Posterior vena cava (tissue), 2 donors: ENCODE data around the gene ESR2. TPM values are rescaled to one million over a fixed set of nuclear protein-coding genes. Genes with fewer than 3 reads are reported as not detected.

Experiments
- DNase-seq: peaks from one replicate; pipeline ENCODE4 v3.0.0-alpha.2; 2020; ENCODE audit warnings: low spot score
- intact Hi-C, 2 donors: fragments of 100-400 bp; cut with DNase I; formaldehyde crosslinking; loops; one replicate each; pipeline versions ENCODE4 v1.14.1 to v1.14.2; 2022 to 2023
- total RNA-seq, 2 donors: library from RNA; stranded (reverse); fragmentation: NEBNext Ultra II Directional; extraction: Animal tissue kit (Norgen Biotek cat#: 25700); gene quantifications; one replicate each; pipeline ENCODE4 v1.2.1, GENCODE V29; 2021
- donor health status: DM: yes; HTN: yes; CAD: no.
- donor health status: DM: yes; HTN: yes; CAD: no.

ESR2 gene
- total RNA-seq, 2 donors from 2014 or later = 0.14 to 0.24 TPM

DNA sequence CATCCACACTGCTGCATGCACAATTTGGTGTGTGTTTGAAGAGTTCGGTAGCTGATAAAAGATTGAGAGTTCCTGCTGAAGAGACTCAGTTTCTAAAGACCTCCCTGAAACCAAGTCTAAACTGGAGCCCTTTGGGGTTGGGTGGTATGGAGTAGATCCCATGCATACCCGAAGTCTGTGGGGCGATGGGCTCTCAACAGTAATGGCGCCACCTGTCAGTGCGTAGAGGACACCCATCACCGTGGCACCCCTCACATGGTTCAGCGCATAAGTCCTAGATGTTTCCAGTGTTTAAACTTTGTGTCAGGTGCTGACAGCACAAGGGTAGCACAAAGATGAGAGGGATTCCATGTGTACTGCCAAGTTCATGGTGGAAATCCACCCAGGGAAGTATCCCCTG is 85.9 kb downstream of the ESR2 start:
- DNase-seq = no peak
- intact Hi-C loops = no loop called here

DNA sequence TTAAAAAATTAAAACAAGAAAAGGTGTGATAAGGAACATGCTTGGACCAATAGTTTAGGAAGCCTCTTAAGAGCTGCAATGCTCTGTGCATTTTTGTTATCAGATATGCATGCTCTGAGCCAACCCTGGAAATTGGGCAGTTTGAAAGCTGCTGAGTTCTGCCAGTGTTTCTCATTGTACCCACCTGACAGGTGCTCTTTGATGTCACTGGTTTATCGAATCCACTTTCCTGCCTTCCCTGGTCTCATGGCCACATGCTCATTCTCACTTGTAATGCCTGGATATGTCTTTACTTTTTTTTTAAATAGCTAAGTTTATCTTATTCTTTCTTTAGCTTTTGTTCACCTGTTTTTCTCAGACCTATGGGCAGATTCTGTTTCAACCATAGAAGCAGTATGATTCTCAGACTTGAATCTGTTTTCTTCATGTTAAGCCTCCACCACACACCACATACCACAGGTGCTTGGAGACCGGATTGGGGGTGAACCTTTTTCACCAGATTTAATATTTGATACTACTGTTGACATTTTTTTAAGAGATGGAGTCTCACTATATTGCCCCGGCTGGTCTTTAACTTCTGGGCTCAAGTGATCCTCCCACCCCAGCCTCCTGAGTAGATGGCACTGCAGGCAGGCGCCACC is 90.7 kb downstream of the ESR2 start:
- intact Hi-C loops = no loop called here
- no peak for DNase-seq

DNA sequence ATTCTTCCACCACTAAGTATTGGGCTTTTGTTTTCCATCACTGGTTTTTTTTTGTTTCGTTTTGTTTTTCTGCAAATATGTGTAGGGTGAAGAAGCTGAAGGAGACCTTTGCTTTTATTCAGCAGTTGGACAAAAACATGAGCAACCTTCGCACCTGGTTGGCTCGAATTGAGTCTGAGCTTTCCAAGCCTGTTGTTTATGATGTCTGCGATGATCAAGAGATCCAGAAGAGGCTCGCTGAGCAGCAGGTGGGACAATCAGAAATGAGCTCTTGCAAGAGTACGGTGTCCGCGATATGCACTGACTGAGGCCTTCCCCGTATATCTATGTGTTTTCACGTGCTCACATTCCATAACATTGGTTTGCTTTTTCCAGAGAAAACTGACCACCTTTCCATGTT is 91.5 kb downstream of the ESR2 start:
- intact Hi-C loops = no loop called here
- no peak for DNase-seq

DNA sequence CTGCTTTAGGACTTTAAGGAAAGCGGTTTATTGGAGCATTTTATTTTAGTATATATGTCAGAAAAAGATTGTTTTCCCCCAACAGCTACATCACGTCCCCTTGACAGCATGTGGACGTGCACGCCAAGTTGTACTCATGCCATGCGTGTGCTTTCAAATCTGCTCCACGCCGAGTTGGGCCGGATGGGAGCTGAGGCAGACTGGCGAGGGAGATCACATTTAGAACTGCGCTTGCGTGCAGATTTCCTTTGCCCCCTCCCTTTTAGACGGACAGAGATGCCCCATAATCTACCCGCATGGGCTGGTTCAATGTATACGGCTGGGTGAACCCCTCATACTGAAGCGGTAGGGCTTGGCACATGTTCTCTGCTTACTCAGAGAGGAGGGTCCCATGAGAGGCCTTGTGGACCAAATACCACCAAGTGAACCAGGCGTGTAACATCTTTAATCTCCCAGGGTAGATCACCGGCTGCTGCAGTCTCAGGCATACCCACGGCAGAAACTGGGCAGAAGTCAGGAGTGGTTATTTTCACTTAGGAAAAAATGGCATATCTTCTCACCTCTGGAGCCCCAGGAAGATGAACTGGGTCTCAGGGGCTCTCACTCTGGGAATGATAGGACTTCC is 92.1 kb downstream of the ESR2 start:
- DNase-seq = no peak

DNA sequence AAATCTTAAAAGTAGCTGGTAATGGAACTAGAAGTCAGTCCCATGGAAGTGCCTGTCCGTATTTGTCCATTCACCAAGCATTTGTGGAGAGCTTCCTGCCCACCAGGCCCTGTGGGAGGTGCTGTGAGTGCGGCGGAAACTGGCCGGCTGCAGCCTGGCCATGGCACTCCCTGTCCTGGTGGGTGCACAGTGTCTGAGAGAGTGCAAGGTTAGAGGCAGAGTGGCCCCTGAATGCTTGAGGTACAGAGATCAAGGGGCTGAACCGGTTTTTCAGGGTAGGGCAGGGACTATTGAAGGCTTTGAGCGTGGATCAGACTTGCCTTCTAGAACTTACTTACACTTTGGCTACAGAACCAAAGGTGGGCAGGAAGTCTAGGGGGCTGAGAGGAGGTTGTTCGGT is 92.9 kb downstream of the ESR2 start:
- no peak for DNase-seq
- intact Hi-C loops = no loop called here

More for the DNA sequence above, 92.1 kb downstream of the ESR2 start:
- intact Hi-C loops = no loop called here

DNA sequence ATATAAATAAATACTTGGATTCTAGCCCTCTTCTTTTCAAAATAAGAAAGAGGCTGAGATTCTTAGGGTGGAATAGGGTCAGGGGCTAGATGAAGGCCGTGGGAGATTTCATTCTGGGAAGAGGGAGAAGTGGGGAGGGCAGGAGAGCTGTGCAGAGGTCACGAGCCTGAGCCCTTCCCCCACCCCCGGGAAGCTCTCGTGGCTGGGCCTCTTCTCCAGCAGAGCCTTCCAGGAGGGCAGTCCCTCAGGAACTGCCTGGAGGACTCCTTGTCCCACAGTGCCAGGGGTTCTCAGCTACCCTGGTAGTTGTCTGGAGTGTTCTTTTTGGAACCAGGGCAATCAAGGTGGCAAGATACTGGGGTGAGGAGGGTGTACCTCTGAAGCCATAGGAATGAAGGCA is 94.0 kb downstream of the ESR2 start:
- no peak for DNase-seq
- intact Hi-C loops = no loop called here

DNA sequence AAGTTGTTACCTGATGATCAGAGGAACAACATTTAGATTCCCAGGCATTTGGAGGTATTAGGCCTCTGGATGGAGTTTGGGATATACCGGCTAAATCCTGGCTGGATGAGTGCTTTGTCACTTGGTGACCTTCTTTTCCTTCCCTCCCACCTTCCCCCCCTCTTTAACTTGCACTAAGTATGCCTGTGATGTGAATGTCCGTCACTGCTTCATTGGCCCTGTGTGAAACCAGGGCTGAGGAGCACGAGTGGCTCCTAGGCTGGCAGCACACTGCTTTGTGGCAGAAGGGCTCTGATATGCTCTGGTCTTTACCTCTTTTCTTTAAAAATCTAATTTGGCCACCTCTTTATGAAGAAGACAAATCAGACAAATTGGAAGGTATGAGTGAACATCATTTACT is 95.7 kb downstream of the ESR2 start:
- intact Hi-C loops = no loop called here
- no peak for DNase-seq

DNA sequence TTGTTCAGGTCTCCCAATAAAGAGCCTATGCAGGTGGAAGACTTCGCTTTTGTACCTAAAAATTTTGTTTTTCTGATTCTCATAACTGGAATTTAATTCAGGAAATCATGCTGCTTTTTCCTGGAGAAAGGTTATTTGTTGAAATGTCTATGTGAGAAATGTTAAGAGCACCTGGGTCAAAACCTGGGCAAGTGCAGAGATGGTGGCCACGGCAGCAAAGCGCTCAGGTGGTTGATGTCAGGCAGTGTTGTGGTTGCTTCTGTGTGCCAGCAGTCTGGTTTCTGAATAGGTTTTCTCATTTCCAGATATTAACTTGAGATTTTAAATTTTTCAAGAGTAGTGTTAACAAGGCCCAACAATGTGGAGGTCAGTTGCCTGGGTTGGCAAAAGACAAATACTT is 96.2 kb downstream of the ESR2 start:
- no peak for DNase-seq

DNA sequence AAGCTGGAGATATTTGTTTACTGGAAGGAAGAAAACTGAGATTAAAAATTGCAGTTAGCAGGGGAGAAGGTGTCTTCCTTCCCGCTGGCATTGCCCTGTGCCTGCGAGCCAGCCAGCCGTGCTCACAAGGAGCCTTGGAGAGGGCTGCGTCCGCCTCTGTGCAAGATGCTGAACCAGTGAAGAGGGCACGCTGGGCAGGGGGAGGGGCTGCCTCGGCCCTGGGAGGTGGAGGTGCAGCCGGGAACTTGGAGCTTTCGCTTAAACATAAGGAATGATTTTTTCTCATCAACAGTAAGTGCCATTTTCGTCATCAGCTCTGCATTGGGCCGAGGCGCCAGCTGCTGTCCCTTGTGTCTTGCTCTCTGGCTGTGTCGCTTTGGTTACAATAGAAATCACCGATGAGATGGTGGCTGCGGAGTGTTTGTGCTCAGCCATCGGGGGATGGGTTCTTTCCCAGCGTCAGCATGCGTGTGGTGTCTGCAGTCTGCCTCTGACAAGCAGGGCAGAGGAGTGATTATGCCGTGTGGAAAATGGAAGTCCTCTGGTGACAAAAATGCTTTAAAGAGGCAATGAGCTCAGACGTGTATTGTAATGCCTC is 97.3 kb downstream of the ESR2 start:
- intact Hi-C loops = no loop called here
- no peak for DNase-seq

More for the DNA sequence above, 96.2 kb downstream of the ESR2 start:
- intact Hi-C loops = no loop called here

DNA sequence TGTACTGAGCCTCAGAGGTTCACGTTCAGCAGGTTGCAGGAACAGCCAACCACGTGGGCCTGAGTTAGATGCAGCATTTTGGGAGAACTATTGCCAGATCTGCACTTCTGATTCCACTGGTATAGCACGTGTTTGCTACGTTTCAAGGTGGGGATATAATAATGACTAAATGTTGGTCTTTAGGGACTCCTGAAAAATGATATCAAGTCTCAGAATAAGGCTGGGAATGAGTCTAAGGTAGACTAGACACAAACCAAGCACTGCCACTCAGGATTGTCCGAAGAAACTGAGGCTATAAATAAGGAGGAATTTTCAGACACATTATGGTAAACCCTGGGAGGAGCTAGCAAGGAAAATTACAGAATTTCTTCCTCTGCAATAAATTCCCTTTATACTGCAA is 98.1 kb downstream of the ESR2 start:
- no peak for DNase-seq
- intact Hi-C loops = no loop called here

DNA sequence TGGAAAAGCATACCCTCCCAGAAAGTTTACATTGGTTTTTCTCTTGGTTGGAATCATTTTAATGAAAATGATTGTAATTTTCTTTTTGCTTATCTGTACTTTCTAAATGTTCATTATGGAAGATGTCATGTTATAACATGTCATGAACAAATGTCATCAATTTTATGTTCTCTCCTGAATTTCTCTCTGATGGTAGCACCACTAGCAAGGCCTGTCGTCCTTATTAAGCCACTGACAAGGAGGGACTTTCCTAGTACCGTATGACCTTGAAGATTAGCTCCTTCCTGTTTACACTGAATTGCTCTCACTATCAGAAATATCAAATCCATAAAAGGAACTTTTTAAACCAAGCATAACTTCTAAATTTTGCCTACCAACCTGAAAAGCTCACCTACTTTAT is 99.0 kb downstream of the ESR2 start:
- intact Hi-C loops = no loop called here
- no peak for DNase-seq

DNA sequence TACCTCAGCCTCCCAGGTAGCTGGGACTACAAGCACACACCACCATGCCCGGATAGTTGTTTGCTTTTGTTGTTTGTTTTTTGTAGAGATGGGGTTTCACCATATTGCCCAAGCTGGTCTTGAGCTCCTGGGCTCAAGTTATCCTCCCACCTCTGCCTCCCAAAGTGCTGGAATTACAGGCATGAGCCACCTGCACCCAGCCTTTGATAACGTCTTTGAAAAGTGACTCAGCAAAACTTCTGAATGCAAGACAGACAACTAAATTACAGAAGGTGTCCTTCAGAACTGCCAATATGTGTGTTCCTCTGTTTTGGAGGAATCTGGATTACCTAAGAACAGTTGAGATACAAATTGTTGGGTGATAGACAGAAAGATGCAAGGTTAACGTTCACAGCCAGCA is 99.8 kb downstream of the ESR2 start:
- intact Hi-C loops = no loop called here

DNA sequence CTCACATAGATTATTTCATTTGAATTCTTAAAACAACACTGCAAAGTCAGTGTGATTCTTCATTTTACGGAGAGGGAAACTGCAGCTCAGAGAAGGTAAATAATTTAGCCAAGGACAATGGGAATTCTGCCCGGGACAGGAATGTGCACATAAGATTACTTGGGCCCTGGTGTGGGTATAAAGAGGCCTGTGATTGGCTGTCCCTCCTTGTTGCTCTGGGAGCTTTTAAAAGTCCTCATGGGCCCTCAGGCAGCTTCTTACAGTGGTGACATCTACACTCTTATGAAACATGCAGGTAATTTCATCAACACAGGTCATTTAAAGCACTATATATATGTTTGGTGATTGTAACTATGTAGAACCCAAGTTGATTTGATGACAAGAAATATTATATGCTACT is 100.3 kb downstream of the ESR2 start:
- no peak for DNase-seq
- intact Hi-C loops = no loop called here

More for the DNA sequence above, 99.8 kb downstream of the ESR2 start:
- DNase-seq = no peak

DNA sequence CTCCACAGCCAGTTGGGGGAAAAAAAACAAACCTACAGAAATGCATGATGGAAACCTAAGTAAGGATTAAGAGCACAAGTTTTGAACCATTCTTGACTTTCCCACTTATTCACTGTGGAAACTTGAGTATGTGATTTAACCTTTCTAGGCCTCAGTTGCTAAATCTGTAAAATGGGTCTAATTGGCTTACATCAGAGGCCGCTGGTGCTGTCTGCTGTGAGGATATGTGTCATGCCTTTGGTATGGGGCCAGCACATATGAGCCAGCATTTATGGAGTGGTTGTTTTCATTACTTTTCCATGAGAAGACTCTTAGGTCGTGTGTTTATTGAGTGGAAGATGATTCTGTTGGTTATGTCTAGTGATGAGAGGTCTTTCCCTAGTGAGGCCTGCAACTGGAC is 102.4 kb downstream of the ESR2 start:
- no peak for DNase-seq
- intact Hi-C loops = no loop called here

DNA sequence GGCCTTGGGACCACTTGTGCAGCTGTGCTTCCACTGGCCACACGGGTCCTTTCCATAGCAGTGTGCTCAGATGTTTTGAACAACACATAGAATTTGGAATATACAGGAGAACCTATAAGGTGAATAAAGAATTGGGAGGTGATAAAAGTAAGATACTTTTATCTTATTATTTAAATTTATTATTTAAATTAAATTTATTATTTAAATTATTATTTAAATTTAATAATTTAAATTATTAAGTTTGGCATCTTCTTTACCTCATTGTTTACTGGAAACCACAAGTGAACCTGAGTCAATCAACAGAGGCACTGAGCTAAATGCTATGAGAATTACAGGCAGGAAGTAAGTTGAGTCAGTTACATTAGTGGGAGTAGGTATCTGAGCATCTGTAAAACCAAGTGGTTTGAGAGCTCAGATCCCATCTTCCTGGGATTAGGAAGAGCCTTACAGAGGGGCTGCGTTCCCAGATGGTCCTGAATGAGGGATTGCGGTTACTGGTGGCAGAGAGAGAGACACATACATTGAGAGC is 103.1 kb downstream of the ESR2 start:
- intact Hi-C loops = no loop called here
- DNase-seq = no peak

DNA sequence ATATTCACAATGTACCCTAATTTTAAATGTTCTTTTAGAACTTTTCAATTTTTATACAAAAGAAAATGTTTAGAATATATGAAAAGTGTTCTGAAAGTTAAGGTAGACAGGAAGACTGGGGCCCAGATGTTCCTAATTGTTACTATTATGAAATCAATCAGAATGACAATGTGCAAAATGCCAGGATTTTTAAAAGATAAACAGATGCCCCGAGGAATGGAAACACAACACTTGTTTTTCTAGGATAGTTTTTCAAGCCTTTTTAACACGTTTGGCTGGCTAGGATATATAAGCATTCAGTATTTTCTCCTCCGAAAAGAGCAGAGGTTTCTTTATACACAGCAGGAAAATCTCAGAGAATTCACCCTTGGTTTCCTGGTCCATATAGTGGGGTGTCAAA is 106.8 kb downstream of the ESR2 start:
- DNase-seq = no peak
- intact Hi-C loops = no loop called here

DNA sequence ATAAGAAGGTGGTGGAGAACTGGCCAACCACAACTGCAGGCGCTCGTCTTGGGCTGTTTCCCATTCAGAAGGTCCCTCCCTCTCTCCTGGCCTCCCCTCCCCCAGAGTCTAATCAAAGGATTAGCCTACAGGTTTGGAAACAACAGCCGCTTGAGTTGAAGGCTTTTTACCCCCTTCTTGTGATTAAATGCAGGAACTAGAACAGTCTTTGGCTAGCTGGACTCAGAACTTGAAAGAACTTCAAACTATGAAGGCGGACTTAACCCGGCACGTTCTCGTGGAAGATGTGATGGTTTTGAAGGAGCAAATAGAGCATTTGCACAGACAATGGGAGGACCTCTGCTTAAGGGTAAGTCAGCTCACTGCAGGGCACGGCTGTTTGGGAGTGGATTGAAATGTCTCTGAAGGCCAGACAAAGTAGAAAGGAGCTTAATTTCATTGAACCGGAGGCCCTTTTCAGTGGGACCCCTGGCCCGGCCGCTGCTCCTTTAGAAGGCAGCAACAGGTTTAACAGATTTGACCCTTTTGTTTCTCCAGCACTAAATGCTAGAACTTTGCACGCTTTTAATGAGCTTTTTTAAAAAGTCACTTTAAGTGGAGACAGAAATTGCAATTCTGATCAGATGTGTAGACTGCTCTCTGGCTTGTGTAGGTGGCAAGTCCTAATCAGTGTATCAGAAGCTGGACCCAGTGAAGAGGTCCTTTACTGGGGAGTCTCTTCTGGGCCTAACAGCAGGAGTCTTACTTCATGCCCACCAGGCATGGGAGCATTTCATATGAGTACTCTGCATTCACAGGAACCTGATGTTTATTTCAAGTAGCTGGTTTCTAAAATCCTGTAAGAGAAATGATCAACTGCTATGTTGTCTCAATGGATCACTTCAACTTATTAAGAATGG is 107.7 kb downstream of the ESR2 start:
- no peak for DNase-seq
- intact Hi-C loops = no loop called here

DNA sequence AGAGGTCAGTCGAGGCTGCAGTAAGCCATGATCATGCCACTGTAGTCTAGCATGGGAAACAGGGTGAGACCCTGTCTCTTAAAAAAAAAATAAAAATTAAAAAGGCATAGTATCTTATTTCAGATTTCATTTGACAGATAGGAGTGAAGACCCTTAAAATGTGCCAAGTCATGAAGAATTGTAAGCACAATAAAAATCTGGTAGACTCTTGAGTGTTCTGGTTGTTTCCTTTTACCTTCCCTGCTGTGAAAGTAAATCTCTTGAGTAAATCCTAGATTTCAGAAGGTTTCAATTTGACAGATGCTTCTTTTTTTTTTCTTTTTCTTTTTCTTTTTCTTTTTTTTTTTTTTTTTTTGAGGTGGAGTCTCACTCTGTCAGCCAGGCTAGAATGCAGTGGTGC is 109.0 kb downstream of the ESR2 start:
- DNase-seq = no peak

DNA sequence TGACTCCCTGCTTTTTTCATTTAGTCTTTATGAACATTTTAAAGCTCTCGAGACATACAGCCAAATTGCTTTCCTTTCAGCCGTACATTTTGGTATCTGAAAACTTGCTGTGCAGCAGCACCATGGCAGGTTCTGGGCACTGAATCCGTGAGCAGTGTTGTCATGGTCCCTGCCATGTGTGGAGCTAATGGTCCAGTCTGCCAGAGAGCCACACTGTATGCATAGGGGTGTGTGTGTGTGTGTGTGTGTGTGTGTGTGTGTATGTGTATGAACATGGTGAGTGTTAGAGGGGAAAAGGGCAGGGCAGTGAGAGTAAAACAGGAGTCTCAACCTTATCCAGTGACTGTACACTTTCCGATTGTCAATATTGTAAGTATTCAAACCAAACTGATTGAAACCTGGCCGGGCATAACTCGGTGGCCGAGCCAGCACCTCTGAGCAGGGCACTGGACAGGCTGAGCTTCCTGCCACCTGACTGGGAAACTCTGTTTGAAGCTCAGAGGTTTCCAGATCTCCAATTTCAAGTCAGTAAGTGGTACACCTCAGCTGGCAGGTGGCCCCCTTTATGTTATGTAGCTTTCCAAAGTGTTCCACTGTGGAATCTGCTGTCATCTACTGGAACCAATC is 110.0 kb downstream of the ESR2 start:
- no peak for DNase-seq
- intact Hi-C loops = no loop called here

More for the DNA sequence above, 109.0 kb downstream of the ESR2 start:
- intact Hi-C loops = no loop called here
